ENCODE measurements around the gene OR1M1. TPM values are rescaled to one million over a fixed set of nuclear protein-coding genes. Genes with fewer than 3 reads are reported as not detected.
"Not testable (repeated sequence)": the region's sequence is repeated elsewhere in the genome, so short reads cannot be mapped to it uniquely, and the experiment has no call there.

OR1M1 gene
- total and polyA plus RNA-seq, 2 experiments from 2014 or later = not detected

DNA sequence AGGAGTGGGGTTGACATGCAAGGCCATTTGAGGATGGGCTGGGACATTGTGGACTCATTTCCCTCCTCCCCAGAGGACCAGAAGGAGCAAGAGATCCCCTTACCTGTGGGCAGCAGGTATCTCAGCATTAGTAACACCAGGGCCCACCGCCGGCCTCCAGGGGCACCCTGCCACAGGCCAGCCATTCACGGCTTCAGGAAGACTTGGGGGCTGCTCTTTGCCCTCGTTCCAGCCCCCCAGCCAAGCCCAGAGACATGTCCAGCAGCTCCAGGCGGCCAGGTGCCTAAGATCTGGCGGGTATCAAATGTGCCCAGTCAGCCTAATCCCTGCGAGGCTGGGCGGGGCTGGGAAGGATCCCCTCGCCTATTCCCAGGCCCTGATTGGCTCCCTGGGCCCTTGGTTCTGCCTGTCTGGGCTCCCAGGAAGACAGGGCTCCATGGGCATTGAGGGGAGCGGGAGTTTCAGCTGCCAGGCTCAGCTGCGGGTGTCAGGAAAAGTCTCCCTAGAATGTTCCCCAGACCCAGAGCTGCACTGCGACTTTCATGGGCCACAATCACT, 21.3 kb upstream of the OR1M1 start:
- TF ChIP-seq EZH2 (IDR thresholded peaks at IDR 0.05; ENCODE audit: borderline replicate concordance) (no peak), EZH2phosphoT487 (IDR thresholded peaks at IDR 0.05; ENCODE audit: low read depth, severe bottlenecking, unreplicated experiment) (no peak), CTCF (IDR thresholded peaks at IDR 0.05; ENCODE audit: poor library complexity) (no peak)
- Histone ChIP-seq H3K36me3 (replicated peaks; ENCODE audit: insufficient read depth, low read depth) (no peaks in the 10 kb centered on the region), H4K20me1 (ENCODE audit: insufficient read depth, poor library complexity, severe bottlenecking) (no peaks in the 10 kb centered on the region), H3K27me3 (no peaks in the 10 kb centered on the region), H3K9me3 (ENCODE audit: low read depth) (no peaks in the 10 kb centered on the region), H3K4me1 (ENCODE audit: insufficient read depth) (no peaks in the 10 kb centered on the region), H3K9me2 (replicated peaks; ENCODE audit: insufficient read depth) (no peaks in the 10 kb centered on the region), H3K4me3 (no peak overlapping the region), H3K27ac (no peak overlapping the region), H3K4me2 (no peak overlapping the region), H3K79me2 (no peaks in the 10 kb centered on the region), H2AFZ (no peak overlapping the region)
- no peak for DNase-seq (ENCODE audit: low spot score)
- 75% methylated on average over 12 of the region's 12 CpGs for WGBS (ENCODE audit: low lambda C conversion rate, missing lambda C conversion rate)

- TF ChIP-seq EZH2 (IDR thresholded peaks at IDR 0.05; ENCODE audit: borderline replicate concordance) (no peak), CTCF (IDR thresholded peaks at IDR 0.05; ENCODE audit: poor library complexity) (no peak), EZH2phosphoT487 (IDR thresholded peaks at IDR 0.05; ENCODE audit: low read depth, severe bottlenecking, unreplicated experiment) (no peak)
- no peaks in the 10 kb centered on the region for H3K36me3 ChIP-seq (replicated peaks; ENCODE audit: insufficient read depth, low read depth)
- no peaks in the 10 kb centered on the region for H4K20me1 ChIP-seq (ENCODE audit: insufficient read depth, poor library complexity, severe bottlenecking)
- H3K4me1 ChIP-seq (ENCODE audit: insufficient read depth) = no peaks in the 10 kb centered on the region
- H3K79me2 ChIP-seq = no peaks in the 10 kb centered on the region
- no peak overlapping the region for H2AFZ ChIP-seq
- H3K4me3 ChIP-seq = no peak overlapping the region
- no peak overlapping the region for H3K27ac ChIP-seq
- WGBS (ENCODE audit: low lambda C conversion rate, missing lambda C conversion rate) = 46% methylated on average over 5 of the region's 5 CpGs
- H3K9me2 ChIP-seq (replicated peaks; ENCODE audit: insufficient read depth) = no peaks in the 10 kb centered on the region
- no peaks in the 10 kb centered on the region for H3K27me3 ChIP-seq
- DNase-seq (ENCODE audit: low spot score) = no peak
- no peak overlapping the region for H3K4me2 ChIP-seq
- no peaks in the 10 kb centered on the region for H3K9me3 ChIP-seq (ENCODE audit: low read depth)
These were observed 16.8 kb upstream of the OR1M1 start for GRCh38 chr19:9070066-9070465.

GRCh38 chr19:9071720-9072119, 15.1 kb upstream of the OR1M1 start:
- not testable (repeated sequence) for H3K4me3 ChIP-seq; H3K27me3 ChIP-seq; H3K9me2 ChIP-seq (replicated peaks; ENCODE audit: insufficient read depth); H2AFZ ChIP-seq; H3K79me2 ChIP-seq; DNase-seq (ENCODE audit: low spot score); H3K9me3 ChIP-seq (ENCODE audit: low read depth); H4K20me1 ChIP-seq (ENCODE audit: insufficient read depth, poor library complexity, severe bottlenecking); H3K36me3 ChIP-seq (replicated peaks; ENCODE audit: insufficient read depth, low read depth); H3K27ac ChIP-seq; H3K4me1 ChIP-seq (ENCODE audit: insufficient read depth); H3K4me2 ChIP-seq
- 96% methylated on average over 6 of the region's 6 CpGs for WGBS (ENCODE audit: low lambda C conversion rate, missing lambda C conversion rate)

DNA sequence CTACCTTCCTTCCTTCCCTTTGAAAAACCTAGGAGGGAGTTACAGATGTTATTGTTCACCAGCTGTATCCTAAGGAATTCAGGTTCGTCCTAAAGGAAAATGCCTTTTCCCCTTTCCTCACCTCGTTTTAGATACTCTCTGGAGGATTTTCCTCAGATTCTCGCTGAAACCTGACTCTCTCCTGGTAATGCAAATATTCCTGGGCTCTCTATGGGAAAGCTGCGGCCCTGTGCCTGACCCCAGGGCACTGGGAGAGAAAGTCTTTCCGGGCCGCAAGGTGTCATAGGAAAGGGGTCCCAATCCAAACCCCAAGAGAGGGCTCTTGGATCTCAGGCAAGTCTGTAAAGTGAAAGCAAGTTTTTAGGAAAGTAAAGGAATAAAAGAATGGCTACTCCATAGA, 13.1 kb upstream of the OR1M1 start:
- no peak overlapping the region for H3K27ac ChIP-seq
- no peaks in the 10 kb centered on the region for H3K9me2 ChIP-seq (replicated peaks; ENCODE audit: insufficient read depth)
- H3K4me2 ChIP-seq = no peak overlapping the region
- H3K4me3 ChIP-seq = no peak overlapping the region
- no peaks in the 10 kb centered on the region for H3K79me2 ChIP-seq
- no peak for DNase-seq (ENCODE audit: low spot score)
- no peak overlapping the region for H2AFZ ChIP-seq
- H3K4me1 ChIP-seq (ENCODE audit: insufficient read depth) = peaks cover 4% of the 10 kb centered on the region
- TF ChIP-seq EZH2phosphoT487 (IDR thresholded peaks at IDR 0.05; ENCODE audit: low read depth, severe bottlenecking, unreplicated experiment) (no peak), CTCF (IDR thresholded peaks at IDR 0.05; ENCODE audit: poor library complexity) (no peak), EZH2 (IDR thresholded peaks at IDR 0.05; ENCODE audit: borderline replicate concordance) (no peak)
- H4K20me1 ChIP-seq (ENCODE audit: insufficient read depth, poor library complexity, severe bottlenecking) = no peaks in the 10 kb centered on the region
- no peaks in the 10 kb centered on the region for H3K36me3 ChIP-seq (replicated peaks; ENCODE audit: insufficient read depth, low read depth)
- WGBS (ENCODE audit: low lambda C conversion rate, missing lambda C conversion rate) = 55% methylated on average over 6 of the region's 6 CpGs
- H3K27me3 ChIP-seq = no peaks in the 10 kb centered on the region
- H3K9me3 ChIP-seq (ENCODE audit: low read depth) = no peaks in the 10 kb centered on the region
